NCI-H345 (cell line): ENCODE results near the gene DLG2.
"Not testable (repeated sequence)": the region's sequence is repeated elsewhere in the genome, so short reads cannot be mapped to it uniquely, and the experiment has no call there.

Experiments
- DNase-seq: peaks from one replicate; lab custom pipeline; 2025; lab: John Stamatoyannopoulos, UW

DLG2 gene

GRCh38 chr11:85627332-85627997, at the start of gene DLG2:
Gene DLG2 (minus strand): TSS chr11:85627344.
- DNase-seq = peak; percentile 46

- DNase-seq = no peak
Observed at GRCh38 chr11:85673393-85673792, 46.2 kb upstream of the DLG2 start.

- DNase-seq = no peak
Observed at GRCh38 chr11:85672105-85672902, 45.2 kb upstream of the DLG2 start.

- DNase-seq = not testable (repeated sequence)
Observed at GRCh38 chr11:85670949-85671663, 44.0 kb upstream of the DLG2 start.

GRCh38 chr11:85668157-85668556, 41.0 kb upstream of the DLG2 start:
- DNase-seq = no peak

GRCh38 chr11:85666687-85667086, 39.5 kb upstream of the DLG2 start:
- no peak for DNase-seq

- DNase-seq = no peak
Observed at GRCh38 chr11:85665733-85666132, 38.6 kb upstream of the DLG2 start.

GRCh38 chr11:85664615-85665481, 37.7 kb upstream of the DLG2 start, which contains the start of gene CREBZF:
Gene CREBZF (minus strand): TSS chr11:85665129. CDS start chr11:85664875, 254 bp downstream.
- peak; percentile 96 for DNase-seq

GRCh38 chr11:85663753-85664614, 36.8 kb upstream of the DLG2 start:
- peak; percentile 68 for DNase-seq

- no peak for DNase-seq
Observed at GRCh38 chr11:85663080-85663752, 36.1 kb upstream of the DLG2 start.

GRCh38 chr11:85661972-85662664, 35.0 kb upstream of the DLG2 start:
- DNase-seq = no peak

GRCh38 chr11:85658180-85658579, 31.0 kb upstream of the DLG2 start:
- DNase-seq = no peak

GRCh38 chr11:85656777-85657176, 29.6 kb upstream of the DLG2 start:
- DNase-seq = no peak

- DNase-seq = not testable (repeated sequence)
Observed at GRCh38 chr11:85654343-85654742, 27.2 kb upstream of the DLG2 start.

- no peak for DNase-seq
Observed at GRCh38 chr11:85652786-85653447, 25.8 kb upstream of the DLG2 start.

- DNase-seq = no peak
Observed at GRCh38 chr11:85651118-85651517, 24.0 kb upstream of the DLG2 start.

GRCh38 chr11:85647604-85648299, 20.6 kb upstream of the DLG2 start, which contains the start of gene TMEM126A:
Gene TMEM126A (plus strand): TSS chr11:85647967. CDS start chr11:85650256, 2,289 bp downstream.
- DNase-seq = peak; percentile 90

- no peak for DNase-seq
Observed at GRCh38 chr11:85647078-85647477, 19.9 kb upstream of the DLG2 start.
